H54 (cell line): ENCODE data around the gene INTS11.

Experiments used
- DNase-seq: peaks from one replicate; pipeline ENCODE4 v3.0.0; 2011; ENCODE audit warnings: low spot score, mixed read lengths; ENCODE audit not compliant: insufficient read length
- FAIRE-seq: peaks from 3 replicates; lab custom pipeline; 2011; peaks lifted over from hg19 to GRCh38; lab: Jason Lieb, UNC
- POLR2A ChIP-seq: IDR thresholded peaks from 2 replicates; pipeline ENCODE4 v1.6.1; 2011; ENCODE audit warnings: low read depth, mild to moderate bottlenecking, low read length

INTS11 gene

GRCh38 chr1:1304331-1305299 is 19.8 kb downstream of the INTS11 start:
- DNase-seq, result peak; percentile 73
- no peak for TF ChIP-seq POLR2A
- no peak for FAIRE-seq

GRCh38 chr1:1303736-1304135 is 20.7 kb downstream of the INTS11 start:
- DNase-seq (no peak), FAIRE-seq (no peak)
- TF ChIP-seq POLR2A, result no peak

GRCh38 chr1:1302951-1303509 is 21.4 kb downstream of the INTS11 start:
- DNase-seq, result no peak
- TF ChIP-seq POLR2A, result no peak
- FAIRE-seq, result no peak

- DNase-seq, result no peak
- no peak for TF ChIP-seq POLR2A
- FAIRE-seq, result no peak
Observed at GRCh38 chr1:1302006-1302430, 22.4 kb downstream of the INTS11 start.

GRCh38 chr1:1300352-1300739 is 24.1 kb downstream of the INTS11 start:
- FAIRE-seq, result no peak
- no peak for TF ChIP-seq POLR2A

GRCh38 chr1:1299686-1300351 is 24.6 kb downstream of the INTS11 start:
- TF ChIP-seq POLR2A, result no peak
- FAIRE-seq (no peak), DNase-seq (no peak)

More at GRCh38 chr1:1300352-1300739, 24.1 kb downstream of the INTS11 start:
- no peak for DNase-seq

GRCh38 chr1:1298861-1299685 is 25.4 kb downstream of the INTS11 start:
- FAIRE-seq (no peak), DNase-seq (no peak)
- no peak for TF ChIP-seq POLR2A

- DNase-seq, result no peak
- TF ChIP-seq POLR2A, result no peak
- no peak for FAIRE-seq
Observed at GRCh38 chr1:1297802-1298424, 26.5 kb downstream of the INTS11 start.

- DNase-seq (no peak), FAIRE-seq (no peak)
- TF ChIP-seq POLR2A, result no peak
Observed at GRCh38 chr1:1296070-1297061, 28.1 kb downstream of the INTS11 start.

- FAIRE-seq, result no peak
- DNase-seq, result no peak
Observed at GRCh38 chr1:1295154-1295923, 29.1 kb downstream of the INTS11 start.

GRCh38 chr1:1294250-1294890 is 30.1 kb downstream of the INTS11 start:
- FAIRE-seq (no peak), DNase-seq (no peak)
- TF ChIP-seq POLR2A, result no peak

More at GRCh38 chr1:1295154-1295923, 29.1 kb downstream of the INTS11 start:
- TF ChIP-seq POLR2A, result no peak
